DOHH2 (cell line): ENCODE results near the gene AHSG.

Experiments used
- H3F3A ChIP-seq: fragments of 200-600 bp; sonication (generic), shearing (Covaris generic); 2 replicates; pipeline ENCODE4 v1.6.0; 2016; ENCODE audit warnings: antibody characterized with exemption, mild to moderate bottlenecking; ENCODE audit not compliant: control insufficient read depth, insufficient read depth
- H3K27ac ChIP-seq: fragments of 200-600 bp; sonication (generic); 2 replicates; pipeline ENCODE4 v1.5.1; 2014; ENCODE audit warnings: low read depth, mild to moderate bottlenecking, low read length, moderate library complexity
- H3K27me3 ChIP-seq: fragments of 200-600 bp; sonication (generic); 2 replicates; pipeline ENCODE4 v1.6.1; 2014; ENCODE audit warnings: mild to moderate bottlenecking, low read length, mixed read lengths; ENCODE audit not compliant: control insufficient read depth
- H3K36me3 ChIP-seq: fragments of 200-600 bp; sonication (generic); 2 replicates; pipeline ENCODE4 v1.6.1; 2014; ENCODE audit warnings: mild to moderate bottlenecking, low read length, moderate library complexity, mixed read lengths; ENCODE audit not compliant: control insufficient read depth
- H3K4me1 ChIP-seq: fragments of 200-600 bp; sonication (generic); 2 replicates; pipeline ENCODE4 v1.6.1; 2014; ENCODE audit warnings: mild to moderate bottlenecking, low read length, mixed read lengths; ENCODE audit not compliant: control insufficient read depth
- H3K4me2 ChIP-seq: fragments of 200-600 bp; sonication (generic); 2 replicates; pipeline ENCODE4 v1.6.0; 2014; ENCODE audit warnings: mild to moderate bottlenecking, low read length, moderate library complexity
- H3K4me3 ChIP-seq: fragments of 200-600 bp; sonication (generic); 2 replicates; pipeline ENCODE4 v1.5.1; 2014; ENCODE audit warnings: mild to moderate bottlenecking, low read length, mixed read lengths
- H3K79me2 ChIP-seq: fragments of 200-600 bp; sonication (generic); 2 replicates; pipeline ENCODE4 v1.6.1; 2014; ENCODE audit warnings: mild to moderate bottlenecking, low read length, mixed read lengths; ENCODE audit not compliant: control insufficient read depth
- H3K9me2 ChIP-seq: fragments of 200-600 bp; sonication (generic); replicated peaks from 2 replicates; pipeline ENCODE4 v1.6.1; 2014; ENCODE audit warnings: mild to moderate bottlenecking, low read length, mixed read lengths; ENCODE audit not compliant: control insufficient read depth
- H3K9me3 ChIP-seq: fragments of 200-600 bp; sonication (generic); 2 replicates; pipeline ENCODE4 v1.6.1; 2014; ENCODE audit warnings: antibody characterized with exemption, low read length, mixed read lengths; ENCODE audit not compliant: control insufficient read depth, insufficient read depth
- H4K20me1 ChIP-seq: fragments of 200-600 bp; sonication (generic); 2 replicates; pipeline ENCODE4 v1.6.0; 2014; ENCODE audit warnings: low read depth, mild to moderate bottlenecking, antibody characterized with exemption, low read length, moderate library complexity; ENCODE audit not compliant: control insufficient read depth, insufficient read depth
- EZH2phosphoT487 ChIP-seq: fragments of 200-600 bp; sonication (generic); IDR thresholded peaks from 2 replicates; pipeline ENCODE4 v1.6.1; 2017; ENCODE audit warnings: borderline replicate concordance, mild to moderate bottlenecking, antibody characterized with exemption, low read length, moderate library complexity, mixed read lengths
- TF ChIP-seq, protein P1 (sequence below): fragments of 200-600 bp; sonication (generic); IDR thresholded peaks from one replicate; pipeline ENCODE4 v1.5.1; 2014; ENCODE audit warnings: antibody characterized with exemption, mild to moderate bottlenecking, low read depth, low read length; ENCODE audit not compliant: poor library complexity, severe bottlenecking

AHSG gene

DNA sequence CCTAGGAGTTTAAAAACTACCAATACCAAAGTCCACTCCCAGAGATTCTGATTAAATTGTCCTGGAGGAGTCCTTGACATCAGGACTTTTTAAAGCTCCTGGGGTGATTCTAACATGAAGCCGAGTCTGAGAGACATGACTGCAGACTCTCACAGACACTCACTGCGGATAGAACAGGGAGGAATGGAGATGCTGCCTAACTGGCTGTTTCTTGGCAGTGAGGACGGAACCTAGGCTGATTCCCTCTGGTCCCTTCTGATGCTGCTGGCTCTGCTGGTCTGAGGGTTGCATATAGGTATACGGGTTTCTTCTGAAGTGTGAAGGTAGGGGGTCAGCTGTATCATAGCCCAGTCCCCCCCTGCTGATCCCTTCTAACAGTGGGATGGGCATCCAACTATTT, 51.6 kb downstream of the AHSG start:
- no peaks in the 10 kb centered on the region for H4K20me1 ChIP-seq
- no peaks in the 10 kb centered on the region for H3F3A ChIP-seq
- no peak overlapping the region for H3K4me2 ChIP-seq
- H3K4me3 ChIP-seq: no peak overlapping the region
- H3K9me3 ChIP-seq: no peaks in the 10 kb centered on the region
- no peak overlapping the region for H3K27ac ChIP-seq
- no peak for TF ChIP-seq EZH2phosphoT487
- TF ChIP-seq, protein P1, sequence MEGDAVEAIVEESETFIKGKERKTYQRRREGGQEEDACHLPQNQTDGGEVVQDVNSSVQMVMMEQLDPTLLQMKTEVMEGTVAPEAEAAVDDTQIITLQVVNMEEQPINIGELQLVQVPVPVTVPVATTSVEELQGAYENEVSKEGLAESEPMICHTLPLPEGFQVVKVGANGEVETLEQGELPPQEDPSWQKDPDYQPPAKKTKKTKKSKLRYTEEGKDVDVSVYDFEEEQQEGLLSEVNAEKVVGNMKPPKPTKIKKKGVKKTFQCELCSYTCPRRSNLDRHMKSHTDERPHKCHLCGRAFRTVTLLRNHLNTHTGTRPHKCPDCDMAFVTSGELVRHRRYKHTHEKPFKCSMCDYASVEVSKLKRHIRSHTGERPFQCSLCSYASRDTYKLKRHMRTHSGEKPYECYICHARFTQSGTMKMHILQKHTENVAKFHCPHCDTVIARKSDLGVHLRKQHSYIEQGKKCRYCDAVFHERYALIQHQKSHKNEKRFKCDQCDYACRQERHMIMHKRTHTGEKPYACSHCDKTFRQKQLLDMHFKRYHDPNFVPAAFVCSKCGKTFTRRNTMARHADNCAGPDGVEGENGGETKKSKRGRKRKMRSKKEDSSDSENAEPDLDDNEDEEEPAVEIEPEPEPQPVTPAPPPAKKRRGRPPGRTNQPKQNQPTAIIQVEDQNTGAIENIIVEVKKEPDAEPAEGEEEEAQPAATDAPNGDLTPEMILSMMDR: no peak
- no peaks in the 10 kb centered on the region for H3K9me2 ChIP-seq
- H3K79me2 ChIP-seq: no peaks in the 10 kb centered on the region
- H3K4me1 ChIP-seq: peaks cover 2% of the 10 kb centered on the region; the same call in 1 of the 2 replicates
- no peaks in the 10 kb centered on the region for H3K36me3 ChIP-seq
- no peaks in the 10 kb centered on the region for H3K27me3 ChIP-seq

GRCh38 chr3:186665625-186666188, 52.8 kb downstream of the AHSG start, which contains the start of gene HRG:
HRG (plus strand) TSS chr3:186666014; CDS start chr3:186666032, 18 bp downstream.
- Histone ChIP-seq H3K27me3 (no peaks in the 10 kb centered on the region), H3K4me2 (no peak within 1 kb of the TSS), H3K27ac (no peak within 1 kb of the TSS), H3K4me1 (peaks cover 4% of the 10 kb centered on the region; the same call in 1 of the 2 replicates), H3K4me3 (no peak within 1 kb of the TSS), H3K36me3 (no peaks in the 10 kb centered on the region), H3K9me3 (no peaks in the 10 kb centered on the region), H3K79me2 (no peaks in the 10 kb centered on the region), H3K9me2 (no peaks in the 10 kb centered on the region), H4K20me1 (no peaks in the 10 kb centered on the region), H3F3A (no peaks in the 10 kb centered on the region)
- TF ChIP-seq, protein P1: no peak
- TF ChIP-seq EZH2phosphoT487: no peak

- peaks cover 4% of the 10 kb centered on the region; the same call in 1 of the 2 replicates for H3K4me1 ChIP-seq
- H3K9me3 ChIP-seq: no peaks in the 10 kb centered on the region
- no peak overlapping the region for H3K4me2 ChIP-seq
- no peak overlapping the region for H3K4me3 ChIP-seq
- H3K9me2 ChIP-seq: no peaks in the 10 kb centered on the region
- H3K79me2 ChIP-seq: no peaks in the 10 kb centered on the region
- no peaks in the 10 kb centered on the region for H3F3A ChIP-seq
- TF ChIP-seq, protein P1: no peak
- no peak for TF ChIP-seq EZH2phosphoT487
- H3K27ac ChIP-seq: no peak overlapping the region
- H4K20me1 ChIP-seq: no peaks in the 10 kb centered on the region
- no peaks in the 10 kb centered on the region for H3K36me3 ChIP-seq
- H3K27me3 ChIP-seq: no peaks in the 10 kb centered on the region
Measured at GRCh38 chr3:186668426-186668825, 55.6 kb downstream of the AHSG start.
